B cell (primary cell): ENCODE measurements around the gene EHMT2. TPM values are rescaled to one million over a fixed set of nuclear protein-coding genes. Genes with fewer than 3 reads are reported as not detected.

Source experiments
- ATAC-seq: fragments of 200-7000 bp; cut with Tn5 transposase; one replicate; pipeline ENCODE4 v1.10.0; 2021; ENCODE audit warnings: low read depth, mild to moderate bottlenecking, moderate number of reproducible peaks, moderate library complexity
- CTCF ChIA-PET: fragments of 350-600 bp; sonication (Branson Sonifier 250); formaldehyde crosslinking; loops from one replicate; lab custom pipeline; 2021; ENCODE audit warnings: antibody characterized with exemption, inconsistent platforms; lab: Charles Lee
- POLR2A ChIA-PET: fragments of 350-600 bp; sonication (Branson Sonifier 250); formaldehyde crosslinking; loops from one replicate; lab custom pipeline; 2021; ENCODE audit warnings: antibody characterized with exemption; lab: Charles Lee
- DNase-seq: peaks from one replicate; pipeline ENCODE4 v3.0.0; 2013
- H2AFZ ChIP-seq: 2 replicates; pipeline ENCODE4 v1.6.1; 2012; ENCODE audit warnings: mild to moderate bottlenecking, low read depth, low read length; ENCODE audit not compliant: insufficient read depth, poor library complexity, severe bottlenecking
- H3K27ac ChIP-seq, 2 donors: 1 replicate in 1 of 2; 2 replicates in 1 of 2; pipeline ENCODE4 v1.5.1; 2012 to 2013; ENCODE audit warnings: low read length in 2 of 2, mild to moderate bottlenecking in 2 of 2, moderate library complexity in 1 of 2
- H3K27me3 ChIP-seq, 4 experiments: fragments of 200-600 bp in 1 of 4; sonication (generic) in 1 of 4; replicated peaks in 1 of 4; 1 replicate in 2 of 4; 2 replicates in 2 of 4; pipeline versions ENCODE4 v1.6.1 to v1.7.0; 2013 to 2016; ENCODE audit warnings: low read length in 3 of 4, mild to moderate bottlenecking in 2 of 4, mixed read lengths in 1 of 4, moderate library complexity in 1 of 4; ENCODE audit not compliant: insufficient read depth in 4 of 4, control insufficient read depth in 3 of 4; ENCODE audit errors: control extremely low read depth in 1 of 4
- H3K36me3 ChIP-seq, 2 experiments: replicated peaks in 1 of 2; 1 replicate in 1 of 2; 2 replicates in 1 of 2; pipeline versions ENCODE4 v1.6.1 to v1.7.1; 2013; ENCODE audit warnings: low read length in 1 of 2; ENCODE audit not compliant: insufficient read depth in 2 of 2, control insufficient read depth in 1 of 2; ENCODE audit errors: control extremely low read depth in 1 of 2, extremely low read depth in 1 of 2
- H3K4me1 ChIP-seq, 2 donors: fragments of 200-600 bp in 1 of 2; sonication (generic) in 1 of 2; 1 replicate in 1 of 2; 2 replicates in 1 of 2; pipeline versions ENCODE4 v1.5.1 to v1.6.1; 2013 to 2017; ENCODE audit warnings: low read length in 2 of 2; ENCODE audit not compliant: control insufficient read depth in 2 of 2, insufficient read depth in 2 of 2
- H3K4me2 ChIP-seq: replicated peaks from 2 replicates; pipeline ENCODE3; 2012; ENCODE audit warnings: mild to moderate bottlenecking, low read depth, low read length; ENCODE audit not compliant: poor library complexity, severe bottlenecking
- H3K4me3 ChIP-seq, 5 experiments: fragments of 200-600 bp in 1 of 5; sonication (generic) in 1 of 5; 1 replicate in 3 of 5; 2 replicates in 2 of 5; pipeline versions ENCODE4 v1.5.1 to v1.7.0; 2011 to 2016; ENCODE audit warnings: low read length in 4 of 5, mild to moderate bottlenecking in 4 of 5, low read depth in 2 of 5, control low read depth in 1 of 5, moderate library complexity in 1 of 5; ENCODE audit not compliant: insufficient read depth in 1 of 5; ENCODE audit errors: control extremely low read depth in 1 of 5, extremely low read depth in 1 of 5
- H3K79me2 ChIP-seq: fragments of 200-600 bp; sonication (generic); one replicate; pipeline ENCODE4 v1.6.0; 2016; ENCODE audit warnings: low read length; ENCODE audit not compliant: control insufficient read depth, insufficient read depth
- H3K9ac ChIP-seq: fragments of 200-600 bp; sonication (generic); 2 replicates; pipeline ENCODE4 v1.6.1; 2017; ENCODE audit warnings: mild to moderate bottlenecking, low read length, moderate library complexity
- H3K9me3 ChIP-seq, 3 donors: one replicate each; pipeline versions ENCODE4 v1.6.1 to v1.7.1; 2013; ENCODE audit warnings: low read length in 2 of 3; ENCODE audit not compliant: control insufficient read depth in 2 of 3, insufficient read depth in 1 of 3; ENCODE audit errors: control extremely low read depth in 1 of 3
- H4K20me1 ChIP-seq: 2 replicates; pipeline ENCODE4 v1.6.0; 2012; ENCODE audit warnings: mild to moderate bottlenecking, low read length; ENCODE audit not compliant: insufficient read depth, control insufficient read depth, poor library complexity, severe bottlenecking
- H3K27ac Mint-ChIP-seq: one replicate; pipeline ENCODE4 v1.8.0; 2021; ENCODE audit warnings: mixed read lengths
- H3K27me3 Mint-ChIP-seq: one replicate; pipeline ENCODE4 v1.8.0; 2021; ENCODE audit warnings: mixed read lengths
- H3K4me1 Mint-ChIP-seq: one replicate; pipeline ENCODE4 v1.8.0; 2021; ENCODE audit warnings: mixed read lengths
- H3K4me3 Mint-ChIP-seq: one replicate; pipeline ENCODE4 v1.8.0; 2021; ENCODE audit warnings: mixed read lengths
- H3K9me3 Mint-ChIP-seq: one replicate; pipeline ENCODE4 v1.8.0; 2022; ENCODE audit warnings: mixed read lengths; ENCODE audit not compliant: insufficient read depth
- EZH2 ChIP-seq: IDR thresholded peaks from 2 replicates; pipeline ENCODE4 v1.6.1; 2012; ENCODE audit warnings: borderline replicate concordance, low read depth, mild to moderate bottlenecking, moderate library complexity, low read length; ENCODE audit not compliant: insufficient read depth, poor library complexity, severe bottlenecking
- WGBS: methylation state at CpG from one replicate; pipeline ENCODE4 v1.1.5; 2013; ENCODE audit warnings: missing lambda C conversion rate; ENCODE audit not compliant: insufficient coverage; 5-methylcytosine and 5-hydroxymethylcytosine counted together
- intact Hi-C: fragments of 100-400 bp; cut with micrococcal nuclease; formaldehyde crosslinking; loops from one replicate; pipeline ENCODE4 v1.10.0; 2022
- polyA plus RNA-seq: library from polyadenylated mRNA; depleted of rRNA; stranded (reverse); fragments of >200 nt; gene quantifications from 2 replicates; pipeline ENCODE4 v1.2.3, GENCODE V29; 2012
- total RNA-seq, 2 donors: library from RNA; stranded (reverse); fragments of 120-200 nt in 1 of 2; gene quantifications; 1 replicate in 1 of 2; 2 replicates in 1 of 2; pipeline versions ENCODE4 v1.2.3 to v1.2.4, GENCODE V29; 2013 to 2022
- TF ChIP-seq, protein P1 (sequence below): fragments of 200-600 bp; IDR thresholded peaks from one replicate; pipeline ENCODE4 v1.8.0; 2022; ENCODE audit warnings: antibody characterized with exemption, mild to moderate bottlenecking

EHMT2 gene
- total and polyA plus RNA-seq, 2 donors (not counting 1 experiment from before 2014, with no cell fraction given): 86.1 to 108 TPM

DNA sequence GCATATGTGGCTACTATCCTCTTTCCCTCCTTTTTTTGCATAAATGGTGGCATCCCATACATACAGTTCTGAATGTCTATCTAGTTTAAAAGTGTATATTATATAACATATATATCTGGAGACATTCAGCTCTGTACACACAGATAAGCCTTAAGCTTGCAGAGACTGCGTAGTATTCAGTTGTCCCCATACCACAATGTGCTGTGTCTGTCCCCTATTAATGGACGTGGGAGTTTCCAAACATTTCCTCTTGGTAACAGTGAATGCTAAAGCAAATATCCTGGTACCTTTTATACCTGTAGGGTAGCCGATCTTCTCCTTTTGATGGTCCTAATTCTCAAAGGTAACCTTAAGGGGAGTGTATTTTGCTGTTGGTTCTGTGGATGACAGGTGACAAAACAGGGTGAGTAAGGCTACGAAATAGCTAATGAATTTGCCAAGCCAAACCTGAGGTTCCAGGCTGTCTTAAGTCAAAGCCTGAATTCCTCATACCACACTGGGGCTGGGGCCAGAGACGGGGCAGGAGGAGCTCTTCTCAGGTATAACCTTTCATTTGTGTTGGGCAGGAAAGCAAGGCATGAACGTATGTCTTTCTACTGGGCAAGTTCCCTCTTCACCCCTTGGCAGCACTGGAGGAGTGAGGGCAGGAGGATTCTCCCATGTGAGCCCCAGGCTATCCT lies 22.3 kb upstream of the EHMT2 start:
- no peak overlapping the region for H3K27ac Mint-ChIP-seq

More for the DNA sequence above, 22.3 kb upstream of the EHMT2 start:
- WGBS: 100% methylated on average over 2 of the region's 6 CpGs
- ATAC-seq (no peak), DNase-seq (no peak)
- ChIA-PET CTCF (interaction anchor here (3.1 kb wide), 1 partner anchor 30 kb away, joined by 12 read pairs; no protein-coding TSS in a partner anchor), POLR2A (interaction anchor here (0.6 kb wide), 1 partner anchor 10 kb away, joined by 3 read pairs; no protein-coding TSS in a partner anchor)
- Histone ChIP-seq H3K27me3 (no peaks in the 10 kb centered on the region), H3K79me2 (no peaks in the 10 kb centered on the region), H3K9ac (no peak overlapping the region), H3K27ac (no peak overlapping the region), H2AFZ (no peak overlapping the region), H3K9me3 (no peaks in the 10 kb centered on the region), H4K20me1 (no peaks in the 10 kb centered on the region), H3K4me3 (no peak overlapping the region), H3K4me2 (no peak overlapping the region), H3K36me3 (no peaks in the 10 kb centered on the region), H3K4me1 (no peaks in the 10 kb centered on the region)
- Mint-ChIP-seq H3K27me3 (peaks cover 9% of the 10 kb centered on the region), H3K4me3 (no peak overlapping the region), H3K4me1 (no peaks in the 10 kb centered on the region), H3K9me3 (no peaks in the 10 kb centered on the region)
- TF ChIP-seq, protein P1, sequence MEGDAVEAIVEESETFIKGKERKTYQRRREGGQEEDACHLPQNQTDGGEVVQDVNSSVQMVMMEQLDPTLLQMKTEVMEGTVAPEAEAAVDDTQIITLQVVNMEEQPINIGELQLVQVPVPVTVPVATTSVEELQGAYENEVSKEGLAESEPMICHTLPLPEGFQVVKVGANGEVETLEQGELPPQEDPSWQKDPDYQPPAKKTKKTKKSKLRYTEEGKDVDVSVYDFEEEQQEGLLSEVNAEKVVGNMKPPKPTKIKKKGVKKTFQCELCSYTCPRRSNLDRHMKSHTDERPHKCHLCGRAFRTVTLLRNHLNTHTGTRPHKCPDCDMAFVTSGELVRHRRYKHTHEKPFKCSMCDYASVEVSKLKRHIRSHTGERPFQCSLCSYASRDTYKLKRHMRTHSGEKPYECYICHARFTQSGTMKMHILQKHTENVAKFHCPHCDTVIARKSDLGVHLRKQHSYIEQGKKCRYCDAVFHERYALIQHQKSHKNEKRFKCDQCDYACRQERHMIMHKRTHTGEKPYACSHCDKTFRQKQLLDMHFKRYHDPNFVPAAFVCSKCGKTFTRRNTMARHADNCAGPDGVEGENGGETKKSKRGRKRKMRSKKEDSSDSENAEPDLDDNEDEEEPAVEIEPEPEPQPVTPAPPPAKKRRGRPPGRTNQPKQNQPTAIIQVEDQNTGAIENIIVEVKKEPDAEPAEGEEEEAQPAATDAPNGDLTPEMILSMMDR: no peak
- no peak for TF ChIP-seq EZH2
- intact Hi-C loops: no loop called here
